HG03575 (cell line): Measurements from ENCODE around the gene NCF2.
"Not testable (repeated sequence)": the region's sequence is repeated elsewhere in the genome, so short reads cannot be mapped to it uniquely, and the experiment has no call there.

Experiments used
- ATAC-seq: cut with Tn5 transposase; IDR thresholded peaks from one replicate; pipeline ENCODE4 v1.9.1; 2021; ENCODE audit not compliant: unreplicated experiment, insufficient number of reproducible peaks, low FRiP score; ENCODE audit errors: extremely low read depth

Gene NCF2, protein sequence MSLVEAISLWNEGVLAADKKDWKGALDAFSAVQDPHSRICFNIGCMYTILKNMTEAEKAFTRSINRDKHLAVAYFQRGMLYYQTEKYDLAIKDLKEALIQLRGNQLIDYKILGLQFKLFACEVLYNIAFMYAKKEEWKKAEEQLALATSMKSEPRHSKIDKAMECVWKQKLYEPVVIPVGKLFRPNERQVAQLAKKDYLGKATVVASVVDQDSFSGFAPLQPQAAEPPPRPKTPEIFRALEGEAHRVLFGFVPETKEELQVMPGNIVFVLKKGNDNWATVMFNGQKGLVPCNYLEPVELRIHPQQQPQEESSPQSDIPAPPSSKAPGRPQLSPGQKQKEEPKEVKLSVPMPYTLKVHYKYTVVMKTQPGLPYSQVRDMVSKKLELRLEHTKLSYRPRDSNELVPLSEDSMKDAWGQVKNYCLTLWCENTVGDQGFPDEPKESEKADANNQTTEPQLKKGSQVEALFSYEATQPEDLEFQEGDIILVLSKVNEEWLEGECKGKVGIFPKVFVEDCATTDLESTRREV

DNA sequence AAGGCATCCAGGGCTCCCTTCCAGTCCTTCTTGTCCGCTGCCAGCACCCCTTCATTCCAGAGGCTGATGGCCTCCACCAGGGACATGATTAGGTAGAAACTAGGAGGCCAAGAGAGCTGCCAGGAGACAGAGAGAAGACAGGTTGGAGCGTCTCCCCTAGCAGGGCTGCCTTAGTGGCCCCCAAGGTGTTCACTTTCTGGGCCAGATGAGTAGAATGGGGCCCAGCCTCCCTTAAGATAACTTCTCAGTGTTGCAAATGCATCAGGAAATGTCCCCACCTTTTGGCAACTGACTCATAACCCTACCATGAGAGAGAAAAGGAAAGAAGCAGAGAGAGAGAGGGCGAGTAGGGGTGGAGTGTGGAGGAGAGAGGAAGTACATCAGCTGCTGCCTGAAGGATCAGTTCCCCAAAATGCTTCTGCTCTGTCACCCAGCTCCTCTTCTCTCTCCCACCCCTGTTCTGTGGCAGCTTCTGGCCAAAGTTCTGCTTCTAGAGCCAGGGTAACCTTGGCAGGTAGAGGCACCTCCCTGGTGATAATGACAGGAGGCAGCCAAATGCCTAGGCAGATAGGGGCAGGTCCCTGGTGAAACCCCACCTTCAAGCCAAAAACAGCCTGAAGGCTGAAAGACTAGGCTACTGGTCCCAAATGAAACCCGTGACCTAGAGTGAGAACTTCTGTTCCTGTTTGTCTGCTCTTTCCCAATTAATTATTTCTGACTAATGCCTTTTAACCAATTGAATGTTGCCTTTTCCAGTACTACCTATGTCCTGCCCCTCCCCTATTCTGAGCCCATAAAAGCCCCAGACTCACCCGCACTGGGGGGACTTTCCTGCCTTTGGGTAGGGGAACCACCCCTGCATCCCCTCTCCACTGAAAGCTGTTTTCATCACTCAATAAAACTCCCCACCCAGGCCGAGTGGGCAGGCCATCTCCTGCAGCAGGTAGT is at the start of gene NCF2:
NCF2 (minus strand) TSS at position 216 of the 948 bp plus-strand sequence; CDS start at position 86, 130 bp downstream.
- peak; percentile 72 for ATAC-seq

DNA sequence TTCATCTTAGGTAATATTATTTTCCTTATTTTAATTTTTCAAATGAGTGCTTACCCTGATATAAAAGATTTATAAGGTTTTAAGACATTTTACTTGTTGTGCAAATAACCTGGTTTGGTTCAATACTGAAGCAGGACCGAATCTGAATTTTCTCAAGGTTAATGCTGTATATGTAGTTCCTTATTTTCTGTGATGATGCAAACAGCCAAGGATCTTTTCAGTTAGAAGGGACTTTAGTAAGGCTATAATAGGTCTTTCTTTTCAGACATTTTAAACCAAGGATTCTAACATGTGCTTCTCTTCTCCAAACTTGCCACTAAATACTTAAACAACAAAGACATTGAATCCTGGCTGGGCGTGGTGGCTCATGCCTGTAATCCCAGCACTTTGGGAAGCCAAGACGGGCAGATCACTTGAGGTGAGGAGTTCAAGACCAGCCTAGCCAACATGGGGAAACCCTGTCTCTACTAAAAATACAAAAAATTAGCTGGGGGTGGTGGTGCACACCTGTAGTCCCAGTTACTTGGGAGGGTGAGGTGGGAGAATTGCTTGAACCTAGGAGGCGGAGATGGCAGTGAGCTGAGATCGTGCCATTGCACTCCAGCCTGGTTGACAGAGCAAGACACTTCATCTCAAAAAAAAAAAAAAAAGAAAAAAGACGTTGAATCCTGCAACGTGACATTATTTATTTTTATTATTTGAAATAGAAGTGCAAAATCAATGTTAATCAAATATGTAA is 48.6 kb upstream of the NCF2 start:
- ATAC-seq, result no peak

DNA sequence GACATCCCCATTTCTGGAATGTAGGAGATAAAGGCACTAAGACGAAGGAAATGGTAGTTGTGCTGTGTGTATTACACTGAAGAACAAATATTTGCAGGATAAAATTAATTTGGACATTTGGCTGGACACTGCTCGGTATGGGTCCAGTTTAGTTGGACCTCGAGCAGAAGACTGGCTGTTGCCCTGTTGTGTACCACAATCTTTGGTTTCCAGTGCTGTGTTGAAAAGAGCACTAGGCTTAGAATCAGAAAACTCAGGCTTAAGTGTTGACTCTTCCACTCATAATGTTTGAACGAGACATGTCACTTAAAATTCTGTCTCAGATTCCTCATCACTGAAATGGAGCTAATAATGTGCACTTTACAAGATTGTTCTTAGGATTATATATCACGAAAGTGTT is 46.5 kb upstream of the NCF2 start:
- ATAC-seq, result no peak

DNA sequence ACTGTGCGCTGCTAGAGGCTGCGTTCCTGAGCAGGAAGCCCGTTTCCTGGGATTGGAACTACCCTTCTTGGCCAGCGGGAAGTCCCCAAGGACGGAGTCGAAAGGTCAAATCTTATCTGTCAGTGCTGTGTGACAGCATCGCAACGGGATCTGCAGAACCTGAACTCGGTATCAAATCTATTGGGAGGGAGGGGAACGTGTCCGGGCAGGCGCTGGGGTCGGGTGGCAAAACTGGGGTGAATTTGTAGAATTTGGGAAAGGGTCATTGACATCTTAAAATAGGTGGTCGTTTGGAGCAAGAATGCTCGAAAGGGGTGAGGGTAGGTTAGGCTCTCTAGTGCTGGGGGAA is 46.0 kb upstream of the NCF2 start:
- ATAC-seq, result no peak

DNA sequence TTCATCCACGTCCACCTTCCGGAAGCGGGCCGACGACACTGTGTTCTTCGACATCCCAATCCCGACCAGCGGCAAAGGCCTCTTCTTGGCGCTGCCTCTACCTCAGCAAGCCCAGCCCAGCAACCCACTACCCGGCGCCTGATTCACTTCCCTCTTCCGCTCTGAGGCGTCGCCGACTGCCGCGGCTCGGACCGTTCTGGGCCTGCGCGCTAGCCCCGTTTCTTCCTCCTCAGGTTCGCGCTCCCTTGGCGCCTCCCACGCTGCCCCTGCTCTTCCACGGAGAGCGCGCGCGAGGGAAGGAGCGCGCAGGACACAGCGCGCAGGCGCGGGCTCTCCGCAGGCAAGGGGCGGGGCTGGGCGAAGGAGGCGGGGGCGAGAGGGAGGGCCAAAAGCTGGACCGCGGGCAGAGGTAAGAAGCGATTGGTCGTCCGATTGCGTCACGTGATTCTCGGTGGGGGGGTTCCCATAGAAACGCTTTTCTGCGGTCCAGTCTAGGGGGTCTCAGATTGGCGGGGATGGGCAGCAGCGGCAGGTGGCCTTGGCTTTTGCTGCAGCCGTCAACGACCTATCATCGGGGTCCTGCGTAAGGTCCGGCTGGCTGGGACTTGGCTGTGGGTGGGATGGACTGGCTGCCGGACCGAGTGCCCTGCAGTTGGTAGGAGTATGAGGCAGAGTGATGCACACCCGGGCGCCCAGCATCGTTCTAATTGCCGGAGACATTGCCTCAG is 45.5 kb upstream of the NCF2 start, which contains the start of gene ARPC5:
ARPC5 (minus strand) TSS at position 178 of the 728 bp plus-strand sequence; CDS start at position 54, 124 bp downstream.
- ATAC-seq, result no peak

DNA sequence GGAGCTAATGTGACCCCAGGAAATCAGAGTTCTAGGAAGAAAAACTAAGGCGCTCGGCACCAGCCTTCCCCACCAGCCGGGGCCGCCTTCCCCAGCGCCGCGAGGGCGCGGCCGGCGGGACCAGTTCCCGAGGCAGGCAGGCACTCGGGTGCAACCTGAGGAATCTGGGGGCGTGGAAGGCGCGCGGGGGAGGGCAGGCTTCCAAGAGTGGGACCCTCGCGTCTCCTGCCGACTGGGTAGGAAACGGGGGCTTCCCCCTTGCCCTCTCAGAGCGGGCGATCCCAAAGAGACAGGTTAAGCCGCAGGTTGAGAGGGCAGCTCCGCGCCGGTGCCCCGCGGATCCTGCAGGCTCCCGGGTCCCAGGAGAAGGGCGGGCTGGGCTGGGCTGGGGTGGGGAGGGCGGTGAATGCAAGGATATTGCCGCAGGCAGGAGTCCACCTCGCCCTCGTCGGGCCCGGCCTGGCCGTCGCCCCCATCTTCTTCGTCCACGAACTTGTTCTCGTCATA is 44.9 kb upstream of the NCF2 start:
- ATAC-seq, result no peak

DNA sequence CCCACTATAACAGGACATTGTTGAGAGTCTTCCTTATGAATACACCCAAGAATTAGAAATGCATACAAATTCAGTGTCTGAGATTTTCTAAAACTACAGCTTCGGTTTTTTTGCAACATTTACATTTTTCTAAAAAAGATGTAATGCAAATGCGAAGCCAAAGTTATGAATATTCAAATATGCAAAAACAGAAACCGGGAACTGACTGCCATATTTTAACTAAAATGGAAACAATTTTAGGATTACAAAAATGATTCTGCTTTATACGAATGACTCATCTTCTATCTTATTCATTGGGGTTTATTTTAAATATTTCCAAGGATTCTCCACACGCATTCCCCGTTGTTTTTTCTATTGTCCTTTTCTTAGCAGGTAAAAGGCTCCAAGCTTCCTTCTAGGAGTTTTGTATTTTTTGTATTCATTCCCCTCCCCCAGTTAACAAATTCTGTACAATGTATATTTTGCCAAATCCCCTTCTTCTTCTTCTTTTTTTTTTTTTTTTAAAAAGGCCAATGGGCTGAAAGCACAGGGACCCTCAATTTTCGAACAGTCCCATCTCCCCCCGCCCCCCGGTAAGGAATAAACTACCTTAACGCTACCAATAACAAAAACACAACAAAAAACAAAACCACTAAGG is 44.3 kb upstream of the NCF2 start:
- ATAC-seq, result no peak

DNA sequence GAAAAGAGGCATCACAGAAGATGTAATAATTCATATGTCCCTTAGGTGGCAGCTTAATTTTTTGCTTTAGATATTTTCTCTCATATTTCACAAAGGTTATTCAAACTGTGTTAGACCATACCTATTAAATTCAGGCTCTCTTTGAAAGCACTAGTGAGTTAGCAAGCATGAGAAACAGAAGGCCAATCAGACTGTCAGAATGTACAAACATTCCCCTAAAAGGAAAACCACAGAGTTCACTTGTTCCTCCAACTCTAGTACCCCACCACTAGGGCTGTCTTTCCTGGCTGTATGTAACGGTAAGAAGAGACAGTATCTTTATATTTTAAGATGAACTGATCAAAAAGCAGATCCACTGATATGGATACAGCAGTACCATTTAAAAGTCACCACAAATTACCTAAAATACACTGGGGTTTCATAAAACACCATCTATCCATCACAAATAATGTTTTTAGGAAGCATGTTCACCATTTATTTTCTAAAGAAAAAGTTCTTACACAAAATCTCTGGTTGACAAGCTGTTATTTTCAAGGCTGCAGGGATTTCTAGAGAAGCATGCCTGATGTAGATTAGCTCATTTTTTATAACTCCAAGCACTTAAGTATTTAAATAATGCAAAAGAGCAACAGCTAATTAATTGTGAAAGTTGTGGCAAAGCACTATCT is 43.6 kb upstream of the NCF2 start:
- peak; percentile 43 for ATAC-seq

DNA sequence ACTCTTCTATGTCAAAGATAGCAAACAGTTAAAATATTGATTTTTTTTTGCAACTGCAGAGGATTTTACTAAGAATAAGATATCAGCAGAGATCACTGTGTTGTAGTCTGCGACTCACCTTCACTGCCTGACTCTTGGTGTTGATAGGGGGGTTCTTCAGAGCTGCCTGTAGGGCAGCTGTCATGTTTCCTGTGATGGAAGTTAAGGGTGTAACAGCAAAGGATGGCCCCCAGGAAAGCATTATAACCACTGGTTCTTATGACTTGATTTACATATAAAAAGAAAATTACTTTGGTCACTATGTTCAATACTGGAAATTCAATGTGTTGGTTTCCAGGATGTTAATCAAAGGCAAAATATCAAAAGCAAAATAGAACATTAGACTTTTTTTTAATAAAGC is 42.7 kb upstream of the NCF2 start:
- ATAC-seq, result no peak

DNA sequence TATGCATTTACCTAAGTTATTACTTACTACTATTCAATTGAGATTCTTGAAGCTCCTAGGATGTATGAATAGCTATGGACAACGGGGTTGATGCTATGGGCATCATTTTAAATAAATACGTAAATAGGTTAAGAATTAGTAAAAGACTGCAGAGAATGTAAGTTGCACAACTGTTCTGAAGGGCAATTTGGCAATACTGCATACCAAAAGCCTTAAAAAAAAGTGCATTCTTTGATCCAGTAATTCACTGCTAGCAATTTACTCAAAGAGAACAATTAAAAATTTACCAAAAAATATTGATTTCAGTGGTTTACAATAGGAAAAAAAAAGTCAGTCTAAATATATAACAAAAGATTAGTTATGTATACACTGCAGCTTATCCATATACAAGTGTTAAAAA is 41.9 kb upstream of the NCF2 start:
- no peak for ATAC-seq

DNA sequence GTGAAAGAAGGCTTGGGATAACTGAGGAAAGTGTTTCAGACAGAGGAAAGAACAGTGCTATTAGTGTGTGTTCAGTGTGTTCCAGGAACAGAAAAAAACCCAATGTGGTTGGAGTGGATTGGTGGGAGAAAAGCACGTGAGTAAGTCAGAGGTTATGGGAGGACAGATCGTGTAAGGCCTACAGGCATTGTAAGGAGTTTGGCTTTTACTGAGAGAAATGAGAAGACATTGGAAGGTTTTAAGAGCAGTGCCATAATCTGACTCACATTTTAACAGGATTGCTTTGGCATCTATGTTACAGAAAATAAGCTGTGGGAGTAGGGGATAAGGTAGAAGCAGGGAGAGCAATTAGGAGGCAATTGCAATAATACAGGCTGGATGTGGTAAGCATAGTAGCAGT is 40.5 kb upstream of the NCF2 start:
- ATAC-seq, result no peak

DNA sequence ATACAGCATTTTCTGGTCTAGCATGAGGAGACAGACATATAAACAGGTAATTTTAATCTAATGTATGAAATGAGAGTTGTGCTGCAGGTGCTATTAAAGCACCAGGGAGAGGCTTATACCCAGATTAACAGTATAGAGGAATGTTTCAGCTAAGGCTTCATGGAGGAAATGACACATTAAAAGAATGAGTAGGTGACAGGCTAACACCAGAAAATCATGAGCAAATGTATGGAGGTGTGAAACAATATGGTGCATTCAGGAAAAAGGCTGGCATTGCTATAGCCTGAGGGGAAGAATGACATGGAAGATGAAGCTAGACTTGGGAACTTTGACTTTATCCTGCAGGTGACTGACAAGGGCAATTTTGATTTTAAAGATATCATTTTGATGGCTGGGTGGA is 38.3 kb upstream of the NCF2 start:
- ATAC-seq, result no peak

DNA sequence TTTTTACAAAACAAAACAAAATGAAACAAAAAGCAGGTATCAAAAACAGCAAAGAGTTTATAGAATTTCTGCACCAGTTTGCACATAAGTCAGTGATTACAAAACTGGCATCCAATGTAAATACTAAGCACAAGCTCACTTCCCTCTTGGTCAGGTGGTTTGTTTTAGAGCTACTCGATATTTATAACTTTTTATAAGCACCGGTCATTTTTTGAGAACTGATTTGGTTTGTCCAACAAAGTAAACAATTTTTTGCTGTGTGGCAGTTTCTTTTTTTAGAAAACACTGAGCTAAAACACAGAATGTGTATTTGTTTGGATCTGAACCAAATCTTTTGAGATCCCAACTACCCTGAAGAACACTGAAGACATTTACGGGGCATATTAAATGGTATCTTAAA is 36.0 kb upstream of the NCF2 start:
- ATAC-seq, result not testable (repeated sequence)

DNA sequence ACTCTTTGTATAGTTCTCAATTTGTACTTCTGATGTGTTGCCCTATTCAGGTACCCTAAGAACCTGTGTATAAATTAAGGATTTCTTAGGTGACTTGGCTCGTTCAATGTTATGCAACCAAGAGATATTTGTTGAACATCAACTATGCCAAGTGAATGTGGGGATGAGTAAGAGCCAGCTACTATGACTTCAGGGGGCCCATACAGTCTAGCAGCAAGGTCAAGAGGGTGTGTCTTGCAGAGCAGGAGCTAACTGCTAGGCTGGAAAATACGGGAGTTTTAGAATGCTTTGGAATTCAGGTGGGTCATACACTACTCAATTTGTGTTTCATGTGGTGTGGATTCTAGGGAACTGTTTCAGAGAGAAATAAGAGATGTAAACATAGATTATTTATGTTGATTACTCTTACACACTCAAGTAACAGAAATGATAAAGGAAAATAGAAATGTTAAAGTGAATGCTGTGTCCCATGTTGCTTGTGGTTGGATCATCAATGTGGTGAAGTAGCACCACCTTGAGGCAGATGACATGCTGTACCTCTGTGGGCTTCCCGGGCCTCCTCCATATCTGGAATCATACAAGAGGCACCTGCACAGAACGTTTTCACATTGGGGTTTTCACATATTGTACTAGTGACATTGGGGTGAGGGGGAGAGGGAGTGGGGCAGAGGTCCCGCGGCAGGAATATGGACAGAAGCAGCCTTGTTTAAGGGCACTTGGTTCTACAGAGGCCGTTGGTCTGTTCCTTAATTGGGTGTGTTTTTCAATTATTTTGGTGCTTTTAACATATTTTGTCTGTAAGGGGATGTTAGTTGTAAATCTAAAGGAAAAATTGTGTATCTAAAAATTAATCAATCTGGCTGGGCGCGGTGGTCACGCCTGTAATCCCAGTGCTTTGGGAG is 32.9 kb upstream of the NCF2 start:
- ATAC-seq, result no peak

DNA sequence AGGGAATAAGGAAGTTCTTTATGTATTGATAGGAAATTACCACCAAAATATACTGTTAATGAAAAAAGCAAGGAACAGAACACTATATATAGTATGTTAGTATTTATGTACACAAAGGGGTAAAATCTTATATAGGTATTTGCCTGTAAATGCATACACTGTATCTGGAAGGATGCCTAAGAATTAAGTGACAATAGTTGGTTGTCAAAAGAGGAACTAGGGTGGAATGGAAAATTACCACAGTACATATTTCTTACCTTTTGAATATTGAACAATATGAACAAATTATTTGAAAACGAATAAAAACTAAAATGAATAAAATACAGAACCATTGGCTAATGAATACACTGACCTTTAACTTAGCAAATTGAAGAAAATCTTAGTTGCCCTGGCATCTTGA is 31.8 kb upstream of the NCF2 start:
- no peak for ATAC-seq

DNA sequence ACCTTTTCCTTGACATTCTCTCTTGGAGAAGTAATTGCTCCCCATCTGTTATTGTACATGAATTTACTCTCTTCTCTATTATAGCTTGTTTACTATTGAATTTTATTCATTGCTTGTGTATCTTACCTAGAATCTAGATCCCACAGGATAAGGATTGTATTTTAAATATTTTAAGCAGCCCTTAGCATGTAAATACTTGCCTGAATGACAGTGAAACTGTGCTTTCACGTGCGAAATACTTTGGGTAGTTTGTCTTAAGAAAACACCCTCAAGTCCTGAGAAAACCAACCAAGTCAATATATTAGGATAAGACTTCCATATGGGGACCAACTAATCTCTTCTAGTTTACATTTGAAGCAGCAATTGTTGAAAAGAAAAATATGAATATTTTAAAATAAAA is 30.1 kb upstream of the NCF2 start:
- no peak for ATAC-seq
